Measurements from ENCODE around the gene AP3M1.

The AP3M1 gene

GRCh38 chr10:74088722-74089121 lies 61.9 kb downstream of the AP3M1 start:
- no peak overlapping the region for H3K4me3 ChIP-seq (ENCODE audit: low read length)
- no peak for DNase-seq (ENCODE audit: low read depth, low spot score)

DNA sequence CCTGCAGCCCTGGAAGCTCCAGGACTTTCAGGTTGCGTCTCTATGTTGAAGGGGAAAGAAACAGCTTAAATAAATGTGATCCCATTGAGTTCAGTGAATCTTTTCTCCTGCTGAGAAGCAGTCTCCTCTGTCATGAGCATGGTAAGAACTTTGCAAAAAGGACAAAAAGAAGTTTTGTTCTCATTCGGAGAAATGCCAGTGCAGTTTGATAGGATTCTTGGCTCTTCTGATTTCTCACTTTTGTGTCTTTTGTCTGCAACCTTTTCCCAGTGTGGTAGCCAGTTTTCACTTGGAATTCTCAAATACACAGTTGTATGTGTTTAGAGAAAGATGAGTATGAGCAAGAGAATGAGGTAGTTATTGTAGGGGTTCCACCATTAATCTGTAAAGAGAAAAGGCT lies 64.3 kb downstream of the AP3M1 start:
- DNase-seq (ENCODE audit: low read depth, low spot score): no peak
- no peak overlapping the region for H3K4me3 ChIP-seq (ENCODE audit: low read length)

DNA sequence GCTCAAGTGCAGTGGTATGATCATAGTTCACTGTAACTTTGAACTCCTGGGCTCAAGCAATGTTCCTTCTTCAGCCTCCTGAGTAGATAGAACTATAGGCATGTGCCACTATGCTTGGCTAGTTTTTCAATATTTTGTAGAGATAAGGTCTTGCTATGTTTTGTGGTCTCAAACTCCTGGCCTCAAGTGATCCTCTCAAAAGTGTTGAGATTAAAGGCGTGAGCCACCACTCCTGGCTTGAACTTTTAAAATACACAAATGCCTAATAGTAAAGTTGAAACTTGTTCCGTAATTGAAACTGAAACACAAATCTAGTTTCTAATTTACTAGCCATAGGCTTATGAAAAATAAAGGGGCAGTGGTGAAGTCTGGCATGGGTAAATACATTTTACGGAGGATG lies 65.7 kb downstream of the AP3M1 start:
- DNase-seq (ENCODE audit: low read depth, low spot score): no peak

DNA sequence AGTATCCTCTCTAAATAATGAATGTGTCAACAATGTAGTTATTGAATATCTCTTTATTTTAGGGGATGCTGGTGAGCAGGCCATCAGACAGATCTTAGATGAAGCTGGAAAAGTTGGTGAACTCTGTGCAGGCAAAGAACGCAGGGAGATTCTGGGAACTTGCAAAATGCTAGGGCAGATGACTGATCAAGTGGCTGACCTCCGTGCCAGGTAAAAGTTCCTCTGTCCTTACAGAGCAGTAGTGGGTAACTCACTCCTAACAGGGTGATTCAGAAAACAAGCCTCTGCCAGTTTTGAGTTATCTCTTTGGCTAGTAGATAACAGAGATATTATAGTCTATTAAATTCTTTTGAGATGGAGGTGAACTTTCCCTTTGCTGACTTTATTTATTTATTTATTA lies 67.3 kb downstream of the AP3M1 start:
- no peak for DNase-seq (ENCODE audit: low read depth, low spot score)

More for the DNA sequence above, 65.7 kb downstream of the AP3M1 start:
- H3K4me3 ChIP-seq (ENCODE audit: low read length): no peak overlapping the region

DNA sequence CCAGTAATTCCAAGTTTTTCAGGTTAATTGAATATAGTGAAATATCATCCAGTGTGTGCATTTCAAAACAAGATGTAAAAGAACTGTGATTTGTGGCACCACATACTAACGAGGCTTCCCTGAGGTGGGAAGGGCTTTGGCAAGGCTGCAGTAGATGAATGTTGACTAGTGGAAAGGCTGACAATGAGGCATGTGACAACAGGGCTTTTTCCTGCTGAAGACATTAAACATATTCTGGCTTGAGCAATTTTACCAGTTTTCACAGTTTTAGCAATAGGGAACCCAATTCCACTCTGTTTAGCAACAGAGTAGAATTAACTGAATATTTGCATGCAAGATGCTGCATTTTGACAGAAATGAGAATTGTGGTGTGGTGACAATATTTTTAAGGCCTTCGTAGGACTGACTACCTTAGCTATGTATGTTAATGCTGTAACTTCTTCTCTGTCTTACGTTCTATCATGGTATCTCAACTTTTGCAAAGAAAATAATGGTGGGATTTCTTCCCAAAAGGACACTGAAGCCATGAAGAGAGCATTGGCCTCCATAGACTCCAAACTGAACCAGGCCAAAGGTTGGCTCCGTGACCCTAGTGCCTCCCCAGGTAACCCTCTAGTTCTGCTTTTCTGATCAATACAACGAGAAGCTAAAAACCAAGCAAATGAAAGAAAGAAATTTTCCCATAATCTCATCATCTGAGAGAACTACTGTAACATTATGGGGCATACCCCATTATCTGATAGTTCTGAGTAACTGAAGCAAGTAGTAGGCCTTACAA lies 68.5 kb downstream of the AP3M1 start:
- H3K4me3 ChIP-seq (ENCODE audit: low read length): no peak overlapping the region
- no peak for DNase-seq (ENCODE audit: low read depth, low spot score)

More for the DNA sequence above, 67.3 kb downstream of the AP3M1 start:
- no peak overlapping the region for H3K4me3 ChIP-seq (ENCODE audit: low read length)

DNA sequence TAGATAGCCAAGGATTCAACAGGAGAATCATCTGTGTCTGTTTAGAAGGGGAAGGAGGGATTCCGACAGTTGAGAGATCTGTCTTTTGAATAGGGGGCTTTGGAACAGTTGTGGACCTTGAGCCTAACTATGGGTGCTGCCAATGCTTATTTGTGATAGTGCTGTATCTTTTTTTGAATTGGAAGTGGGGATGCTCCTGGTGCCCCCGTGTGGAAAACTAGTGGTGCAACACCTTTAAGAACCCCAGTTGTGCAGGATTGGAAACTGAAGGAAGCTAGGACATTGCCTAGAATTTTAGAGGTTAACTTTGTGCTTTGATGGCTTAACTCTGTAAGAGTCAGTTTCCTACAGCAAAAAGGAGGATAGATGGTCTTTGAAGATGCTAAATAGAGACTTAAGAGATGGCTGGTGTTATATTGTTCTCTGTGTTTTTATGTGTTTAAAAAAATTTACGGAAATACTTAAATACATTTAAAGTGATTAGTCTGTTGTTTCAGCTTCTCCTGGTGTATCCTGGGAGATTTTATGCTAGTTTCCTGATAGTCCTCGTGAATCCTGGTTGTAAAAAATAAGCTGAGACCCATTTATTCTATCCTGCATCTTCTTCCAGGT lies 69.3 kb downstream of the AP3M1 start:
- DNase-seq (ENCODE audit: low read depth, low spot score): peak; percentile 45
- no peak overlapping the region for H3K4me3 ChIP-seq (ENCODE audit: low read length)

- H3K4me3 ChIP-seq (ENCODE audit: low read length): no peak overlapping the region
Measured at GRCh38 chr10:74079936-74080590, 70.6 kb downstream of the AP3M1 start.

DNA sequence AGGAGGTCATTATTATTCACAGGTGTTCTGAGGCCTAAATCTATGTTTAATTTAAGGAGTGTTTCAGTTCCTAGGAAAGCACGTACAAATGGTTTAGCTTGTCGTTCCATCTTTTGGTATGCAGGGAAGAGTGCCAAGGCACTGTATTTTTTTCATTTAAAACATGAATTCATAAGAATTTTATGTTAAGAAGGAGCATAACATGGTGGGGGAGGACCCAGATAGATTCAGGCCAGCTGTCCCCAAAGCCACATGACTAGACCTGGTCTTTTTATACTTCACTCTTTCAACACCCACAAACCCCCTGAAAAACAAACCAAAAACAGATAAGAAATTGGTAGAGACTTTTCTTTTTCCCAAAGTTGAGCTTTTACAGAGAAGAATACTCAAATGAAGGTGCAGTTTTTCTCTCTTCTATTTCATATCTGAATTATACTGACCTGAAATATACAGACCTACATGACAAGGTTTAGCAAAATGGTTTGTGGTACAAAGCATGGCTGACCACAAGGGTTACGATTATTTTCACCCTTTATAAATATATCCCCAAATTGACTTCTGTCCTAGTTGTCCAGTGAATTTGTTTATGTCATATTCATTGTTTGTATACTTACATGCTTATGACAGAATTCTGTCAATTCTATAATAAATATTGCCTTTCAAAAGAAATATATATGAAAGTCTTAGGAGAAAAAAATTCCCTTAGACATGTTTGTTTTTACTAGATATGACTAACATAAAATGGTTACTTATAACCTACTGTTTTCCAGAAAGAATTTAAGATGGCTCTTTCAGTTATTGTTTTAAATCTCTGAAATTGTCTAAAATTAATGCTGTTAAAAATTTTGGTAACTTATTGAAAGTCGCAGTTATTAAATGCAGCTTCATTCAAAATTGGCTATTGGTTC lies 71.3 kb downstream of the AP3M1 start:
- no peak for DNase-seq (ENCODE audit: low read depth, low spot score)
- no peak overlapping the region for H3K4me3 ChIP-seq (ENCODE audit: low read length)

More at GRCh38 chr10:74079936-74080590, 70.6 kb downstream of the AP3M1 start:
- no peak for DNase-seq (ENCODE audit: low read depth, low spot score)

- DNase-seq (ENCODE audit: low read depth, low spot score): no peak
- H3K4me3 ChIP-seq (ENCODE audit: low read length): no peak overlapping the region
Measured at GRCh38 chr10:74078037-74078436, 72.6 kb downstream of the AP3M1 start.

GRCh38 chr10:74077416-74077815 lies 73.2 kb downstream of the AP3M1 start:
- no peak for DNase-seq (ENCODE audit: low read depth, low spot score)
- no peak overlapping the region for H3K4me3 ChIP-seq (ENCODE audit: low read length)

DNA sequence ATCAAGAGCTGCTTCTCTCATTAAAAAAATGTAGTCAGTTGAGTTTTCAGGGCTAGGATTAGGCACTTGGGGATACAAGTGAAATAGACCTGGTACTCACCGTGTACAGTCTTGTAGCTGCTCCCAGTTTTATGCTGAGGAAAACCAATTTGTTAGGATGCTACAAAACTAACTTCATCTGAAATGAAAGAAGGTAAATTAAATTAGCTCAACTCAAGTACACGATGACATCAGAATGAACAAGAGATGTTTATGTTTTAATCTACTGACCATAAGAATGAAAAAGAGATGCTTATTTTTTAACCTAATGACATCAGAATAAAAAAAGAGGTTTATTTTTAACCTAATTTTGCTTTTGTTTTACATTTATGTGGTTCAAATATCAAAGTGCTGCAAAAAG lies 73.7 kb downstream of the AP3M1 start:
- no peak overlapping the region for H3K4me3 ChIP-seq (ENCODE audit: low read length)

DNA sequence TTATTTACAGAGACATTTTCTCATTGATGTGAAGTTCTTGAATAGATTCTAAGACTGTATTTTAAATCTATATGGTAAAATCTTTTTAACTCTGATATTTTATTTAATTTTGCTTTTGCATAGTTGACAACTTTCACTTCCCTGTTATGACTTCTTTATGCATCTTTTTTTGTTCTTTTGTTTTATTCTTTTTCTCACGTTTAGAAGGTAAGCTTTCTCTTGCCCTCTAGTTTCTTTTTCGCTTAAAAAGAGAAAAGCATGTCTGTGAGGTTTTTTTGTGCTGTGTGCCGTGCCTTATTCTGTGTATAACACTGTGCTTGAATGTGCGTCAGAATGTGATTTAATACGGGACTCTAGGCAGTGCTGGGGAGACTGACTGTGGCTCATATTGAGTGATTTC lies 74.7 kb downstream of the AP3M1 start:
- no peak for DNase-seq (ENCODE audit: low read depth, low spot score)
- H3K4me3 ChIP-seq (ENCODE audit: low read length): no peak overlapping the region

More for the DNA sequence above, 73.7 kb downstream of the AP3M1 start:
- no peak for DNase-seq (ENCODE audit: low read depth, low spot score)

- DNase-seq (ENCODE audit: low read depth, low spot score): no peak
- H3K4me3 ChIP-seq (ENCODE audit: low read length): no peak overlapping the region
Measured at GRCh38 chr10:74072503-74072902, 78.1 kb downstream of the AP3M1 start.

DNA sequence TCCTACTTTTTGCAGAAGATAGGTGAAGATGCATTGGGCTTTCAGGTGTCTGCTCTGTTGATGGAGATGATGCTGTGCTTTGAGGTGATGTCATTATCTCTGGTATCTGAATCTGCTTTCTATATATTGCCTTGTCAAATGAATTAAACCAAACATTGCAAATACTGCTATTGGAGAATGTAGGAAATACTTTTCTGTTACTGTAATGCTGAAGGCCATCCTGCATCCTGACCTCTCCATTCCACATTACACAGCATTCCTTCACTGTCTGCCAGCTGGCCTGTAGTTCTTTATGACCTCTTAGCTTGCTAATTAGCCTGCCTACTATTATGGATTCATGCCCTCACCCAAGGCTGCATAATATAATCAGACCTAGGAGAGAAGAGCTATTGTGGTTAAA lies 79.5 kb downstream of the AP3M1 start:
- no peak for DNase-seq (ENCODE audit: low read depth, low spot score)
- no peak overlapping the region for H3K4me3 ChIP-seq (ENCODE audit: low read length)

Data from Jurkat, Clone E6-1 (cell line).